Hematopoietic multipotent progenitor cell treated with erythropoietin and hydrocortisone succinate and interleukin-3 and kit ligand, for 8 days (in vitro differentiated cells): ENCODE data around the gene ACTN4.

Experiments used
- DNase-seq: peaks from one replicate; pipeline ENCODE4 v3.0.0-alpha.2; 2015

The ACTN4 gene

GRCh38 chr19:38774181-38774950 lies 126.9 kb downstream of the ACTN4 start:
- no peak for DNase-seq

GRCh38 chr19:38778733-38779132 lies 131.3 kb downstream of the ACTN4 start:
- DNase-seq = no peak

- no peak for DNase-seq
Observed at GRCh38 chr19:38780443-38780842, 133.0 kb downstream of the ACTN4 start.

GRCh38 chr19:38781058-38781457 lies 133.6 kb downstream of the ACTN4 start:
- DNase-seq = peak; percentile 88
